Keratinocyte (primary cell): ENCODE results near the gene SLF2. TPM values are rescaled to one million over a fixed set of nuclear protein-coding genes. Genes with fewer than 3 reads are reported as not detected.

Source experiments
- DNase-seq: peaks from one replicate; pipeline ENCODE4 v3.0.0-alpha.2; 2011; ENCODE audit warnings: low read depth, missing footprints, low spot score
- FAIRE-seq: peaks from 2 replicates; lab custom pipeline; 2011; peaks lifted over from hg19 to GRCh38; lab: Jason Lieb, UNC
- H2AFZ ChIP-seq: 2 replicates; pipeline ENCODE4 v1.6.0; 2012; ENCODE audit warnings: low read length, control low read depth, inconsistent platforms; ENCODE audit not compliant: control insufficient read depth
- H3K27ac ChIP-seq: 2 replicates; pipeline ENCODE4 v1.5.1; 2011; ENCODE audit warnings: low read length; ENCODE audit not compliant: control insufficient read depth, insufficient read depth
- H3K27me3 ChIP-seq: 3 replicates; pipeline ENCODE4 v1.6.0; 2011; ENCODE audit warnings: low read length; ENCODE audit not compliant: control insufficient read depth, insufficient read depth; ENCODE audit errors: extremely low read depth
- H3K36me3 ChIP-seq, 2 experiments: 2 replicates in 1 of 2; 3 replicates in 1 of 2; pipeline ENCODE4 v1.5.1; 2011; ENCODE audit warnings: low read length in 2 of 2, mild to moderate bottlenecking in 1 of 2; ENCODE audit not compliant: control insufficient read depth in 2 of 2, insufficient read depth in 2 of 2; ENCODE audit errors: extremely low read depth in 1 of 2
- H3K4me1 ChIP-seq: 3 replicates; pipeline ENCODE4 v1.5.1; 2011; ENCODE audit warnings: low read length; ENCODE audit not compliant: control insufficient read depth, insufficient read depth; ENCODE audit errors: extremely low read depth
- H3K4me2 ChIP-seq: 3 replicates; pipeline ENCODE4 v1.6.0; 2011; ENCODE audit warnings: low read depth, low read length; ENCODE audit not compliant: control insufficient read depth, insufficient read depth; ENCODE audit errors: extremely low read depth
- H3K4me3 ChIP-seq, 3 experiments: fragments of 200-600 bp in 1 of 3; sonication (generic) in 1 of 3; 2 replicates in 2 of 3; 3 replicates in 1 of 3; pipeline ENCODE4 v1.5.1; 2011 to 2016; ENCODE audit warnings: low read length in 3 of 3, mild to moderate bottlenecking in 3 of 3, control low read depth in 2 of 3, inconsistent platforms in 1 of 3, low read depth in 1 of 3, mixed read lengths in 1 of 3, mixed run types in 1 of 3, moderate library complexity in 1 of 3; ENCODE audit not compliant: control insufficient read depth in 2 of 3, insufficient read depth in 2 of 3; ENCODE audit errors: extremely low read depth in 1 of 3
- H3K79me2 ChIP-seq: 2 replicates; pipeline ENCODE4 v1.6.0; 2012; ENCODE audit warnings: low read length; ENCODE audit not compliant: control insufficient read depth, insufficient read depth
- H3K9ac ChIP-seq: 3 replicates; pipeline ENCODE4 v1.6.0; 2011; ENCODE audit warnings: low read length; ENCODE audit not compliant: control insufficient read depth, insufficient read depth; ENCODE audit errors: extremely low read depth
- H3K9me1 ChIP-seq: 3 replicates; pipeline ENCODE4 v1.6.0; 2011; ENCODE audit warnings: low read length; ENCODE audit not compliant: control insufficient read depth, insufficient read depth; ENCODE audit errors: extremely low read depth
- H3K9me3 ChIP-seq: 2 replicates; pipeline ENCODE4 v1.5.1; 2012; ENCODE audit warnings: low read depth, low read length; ENCODE audit not compliant: control insufficient read depth
- H4K20me1 ChIP-seq: 3 replicates; pipeline ENCODE4 v1.6.0; 2011; ENCODE audit warnings: low read length; ENCODE audit not compliant: control insufficient read depth, insufficient read depth; ENCODE audit errors: extremely low read depth
- EZH2 ChIP-seq: IDR thresholded peaks from one replicate; pipeline ENCODE4 v1.6.1; 2012; ENCODE audit warnings: inconsistent platforms, mild to moderate bottlenecking, low read length, moderate library complexity
- dilution Hi-C: fragments of 300-500 bp; cut with MboI; formaldehyde crosslinking; loops from one replicate; pipeline ENCODE4 v1.7.0; 2020; ENCODE audit warnings: low sequenced_read_pairs; ENCODE audit not compliant: extremely low pct_ligation_motif_present
- polyA plus RNA-seq, 5 experiments: library from polyadenylated mRNA; depleted of rRNA in 3 of 5; stranded (reverse) in 3 of 5; stranded (forward) in 1 of 5; unstranded in 1 of 5; fragments of >200 nt; gene quantifications; 1 replicate in 1 of 5; 2 replicates in 3 of 5; 3 replicates in 1 of 5; pipeline versions ENCODE4 v1.2.1 to v1.2.3, GENCODE V29; 2011 to 2012; ENCODE audit warnings: missing spikeins in 2 of 5, low read depth in 1 of 5, low replicate concordance in 1 of 5
- TF ChIP-seq, protein P1 (sequence below), 3 experiments: IDR thresholded peaks in 1 of 3; conservative IDR thresholded peaks in 1 of 3; optimal IDR thresholded peaks in 1 of 3; 2 replicates in 2 of 3; 3 replicates in 1 of 3; pipeline versions ENCODE3 to v1.5.1; 2011; ENCODE audit warnings: low read length in 3 of 3, mild to moderate bottlenecking in 3 of 3, moderate library complexity in 2 of 3, control low read depth in 1 of 3, inconsistent platforms in 1 of 3; ENCODE audit not compliant: insufficient read depth in 2 of 3; ENCODE audit errors: extremely low read depth in 1 of 3

Gene SLF2
- polyA plus RNA-seq, 1 donor (not counting 4 experiments of a cell fraction or from before 2014, with no cell fraction given), result 7.1 TPM

DNA sequence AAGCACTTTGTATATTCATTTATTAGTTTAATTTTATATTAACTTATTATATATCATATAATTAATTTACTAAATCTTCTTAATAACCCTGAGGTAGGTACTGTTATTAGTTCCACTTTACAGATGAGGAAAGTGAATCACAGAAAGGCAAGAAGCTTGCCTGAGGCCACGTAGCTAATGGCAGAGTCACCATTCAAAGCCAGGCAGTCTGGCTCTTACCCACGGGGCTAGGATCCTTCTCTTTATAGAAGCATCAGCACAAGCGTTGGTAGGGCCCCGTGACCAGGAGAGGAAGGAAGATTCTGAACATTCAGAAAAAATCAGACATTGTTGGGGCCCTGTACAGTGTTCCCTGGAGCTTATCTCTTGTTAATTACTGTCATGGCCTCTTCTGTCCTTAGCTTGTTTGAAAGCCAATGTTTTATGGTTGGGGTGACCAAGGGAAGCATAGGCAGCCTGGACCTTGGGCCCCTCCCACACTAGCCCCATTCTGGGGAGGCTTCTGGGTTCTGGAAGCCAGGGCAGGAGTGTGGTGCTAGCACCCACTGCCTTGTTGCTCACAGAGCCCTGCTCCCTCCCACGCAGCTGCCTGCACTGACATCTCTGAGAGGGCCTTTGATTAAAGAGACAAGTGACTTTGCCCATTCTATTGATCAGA is 31.1 kb upstream of the SLF2 start:
- Histone ChIP-seq H3K4me1 (peaks cover 11% of the 10 kb centered on the region), H3K36me3 (no peaks in the 10 kb centered on the region), H3K4me2 (no peak overlapping the region), H3K9me3 (no peaks in the 10 kb centered on the region), H3K9me1 (no peaks in the 10 kb centered on the region), H3K9ac (no peak overlapping the region), H3K4me3 (no peak overlapping the region), H3K27ac (no peak overlapping the region), H3K27me3 (peaks cover 23% of the 10 kb centered on the region), H4K20me1 (no peaks in the 10 kb centered on the region), H3K79me2 (no peaks in the 10 kb centered on the region), H2AFZ (no peak overlapping the region)
- no peak for FAIRE-seq
- DNase-seq, result no peak
- dilution Hi-C loops, result loop anchor here (25.0 kb wide), 1 partner anchor 319 kb away; no protein-coding TSS in a partner anchor
- TF ChIP-seq EZH2, result no peak
- TF ChIP-seq, protein P1, sequence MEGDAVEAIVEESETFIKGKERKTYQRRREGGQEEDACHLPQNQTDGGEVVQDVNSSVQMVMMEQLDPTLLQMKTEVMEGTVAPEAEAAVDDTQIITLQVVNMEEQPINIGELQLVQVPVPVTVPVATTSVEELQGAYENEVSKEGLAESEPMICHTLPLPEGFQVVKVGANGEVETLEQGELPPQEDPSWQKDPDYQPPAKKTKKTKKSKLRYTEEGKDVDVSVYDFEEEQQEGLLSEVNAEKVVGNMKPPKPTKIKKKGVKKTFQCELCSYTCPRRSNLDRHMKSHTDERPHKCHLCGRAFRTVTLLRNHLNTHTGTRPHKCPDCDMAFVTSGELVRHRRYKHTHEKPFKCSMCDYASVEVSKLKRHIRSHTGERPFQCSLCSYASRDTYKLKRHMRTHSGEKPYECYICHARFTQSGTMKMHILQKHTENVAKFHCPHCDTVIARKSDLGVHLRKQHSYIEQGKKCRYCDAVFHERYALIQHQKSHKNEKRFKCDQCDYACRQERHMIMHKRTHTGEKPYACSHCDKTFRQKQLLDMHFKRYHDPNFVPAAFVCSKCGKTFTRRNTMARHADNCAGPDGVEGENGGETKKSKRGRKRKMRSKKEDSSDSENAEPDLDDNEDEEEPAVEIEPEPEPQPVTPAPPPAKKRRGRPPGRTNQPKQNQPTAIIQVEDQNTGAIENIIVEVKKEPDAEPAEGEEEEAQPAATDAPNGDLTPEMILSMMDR (optimal IDR thresholded peaks at IDR 0.05 in 1 of 3, IDR thresholded peaks at IDR 0.05 in 1 of 3, conservative IDR thresholded peaks at IDR 0.05 in 1 of 3; ENCODE audit: extremely low read depth in 1 of 3, insufficient read depth in 2 of 3, low read length in 3 of 3), result no peak

DNA sequence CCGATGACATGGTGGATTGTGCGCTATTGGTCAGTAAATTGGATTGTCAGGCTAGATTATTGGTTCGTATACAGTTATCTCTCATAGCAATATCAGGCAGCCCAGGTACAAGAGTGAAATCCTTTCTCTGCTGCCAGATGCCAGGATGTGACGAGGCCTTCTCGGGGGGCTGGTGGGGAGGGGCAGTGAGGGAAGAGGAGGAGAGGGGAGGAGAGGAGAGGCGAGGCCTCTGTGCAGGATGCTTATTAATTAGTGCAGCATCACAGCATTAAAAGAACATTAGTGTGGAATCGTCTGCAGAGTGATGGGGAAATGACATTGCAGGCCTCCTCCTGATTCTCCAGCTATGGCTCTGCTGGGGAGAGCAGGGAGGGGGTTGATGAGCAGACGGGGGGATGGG is 30.5 kb upstream of the SLF2 start:
- DNase-seq, result no peak
- Histone ChIP-seq H3K79me2 (no peaks in the 10 kb centered on the region), H3K4me1 (peaks cover 13% of the 10 kb centered on the region), H2AFZ (no peak overlapping the region), H3K36me3 (no peaks in the 10 kb centered on the region), H4K20me1 (no peaks in the 10 kb centered on the region), H3K4me2 (no peak overlapping the region), H3K27me3 (peaks cover 21% of the 10 kb centered on the region), H3K9me1 (no peaks in the 10 kb centered on the region), H3K27ac (no peak overlapping the region), H3K9ac (no peak overlapping the region), H3K9me3 (no peaks in the 10 kb centered on the region), H3K4me3 (no peak overlapping the region)
- TF ChIP-seq, protein P1 (optimal IDR thresholded peaks at IDR 0.05 in 1 of 3, IDR thresholded peaks at IDR 0.05 in 1 of 3, conservative IDR thresholded peaks at IDR 0.05 in 1 of 3; ENCODE audit: extremely low read depth in 1 of 3, insufficient read depth in 2 of 3, low read length in 3 of 3), result no peak
- TF ChIP-seq EZH2, result no peak
- dilution Hi-C loops, result loop anchor here (25.0 kb wide), 1 partner anchor 320 kb away; no protein-coding TSS in a partner anchor
- FAIRE-seq, result no peak
